Measurements from ENCODE around the gene WFIKKN1.

DNA sequence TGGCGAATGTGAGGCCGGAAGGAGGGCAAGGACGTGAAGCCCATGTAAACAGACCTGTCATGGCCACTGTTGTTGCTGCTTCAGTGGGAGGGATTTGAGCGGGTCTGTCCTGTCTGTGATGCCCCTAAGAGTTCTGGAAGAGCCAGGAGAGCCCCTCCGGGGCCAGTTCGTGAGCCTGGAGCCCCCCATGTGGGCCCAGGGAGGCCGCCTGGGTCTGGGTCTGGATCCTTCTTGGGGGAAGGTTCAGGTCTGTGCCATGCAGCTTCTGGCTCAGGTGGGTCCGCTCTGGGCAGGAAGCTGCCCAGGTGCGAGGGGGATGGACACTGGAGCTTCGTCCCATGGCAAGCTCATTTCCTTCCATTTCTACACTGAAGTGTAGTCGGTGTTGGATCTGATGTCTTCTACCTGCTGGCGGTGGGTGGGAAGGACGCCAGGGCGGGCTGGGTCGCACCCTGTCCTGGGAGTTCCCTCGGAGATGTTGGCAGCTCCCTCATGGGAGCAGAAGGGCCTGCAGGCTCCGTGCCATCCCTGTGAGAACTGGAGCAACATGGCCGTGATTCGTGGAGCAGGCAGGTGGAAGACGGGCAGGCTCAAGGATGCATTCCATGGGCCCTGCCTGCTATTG, 11.2 kb upstream of the WFIKKN1 start:
- no peak for TF ChIP-seq POLR2A (IDR thresholded peaks at IDR 0.05)
- TF ChIP-seq, protein P1, sequence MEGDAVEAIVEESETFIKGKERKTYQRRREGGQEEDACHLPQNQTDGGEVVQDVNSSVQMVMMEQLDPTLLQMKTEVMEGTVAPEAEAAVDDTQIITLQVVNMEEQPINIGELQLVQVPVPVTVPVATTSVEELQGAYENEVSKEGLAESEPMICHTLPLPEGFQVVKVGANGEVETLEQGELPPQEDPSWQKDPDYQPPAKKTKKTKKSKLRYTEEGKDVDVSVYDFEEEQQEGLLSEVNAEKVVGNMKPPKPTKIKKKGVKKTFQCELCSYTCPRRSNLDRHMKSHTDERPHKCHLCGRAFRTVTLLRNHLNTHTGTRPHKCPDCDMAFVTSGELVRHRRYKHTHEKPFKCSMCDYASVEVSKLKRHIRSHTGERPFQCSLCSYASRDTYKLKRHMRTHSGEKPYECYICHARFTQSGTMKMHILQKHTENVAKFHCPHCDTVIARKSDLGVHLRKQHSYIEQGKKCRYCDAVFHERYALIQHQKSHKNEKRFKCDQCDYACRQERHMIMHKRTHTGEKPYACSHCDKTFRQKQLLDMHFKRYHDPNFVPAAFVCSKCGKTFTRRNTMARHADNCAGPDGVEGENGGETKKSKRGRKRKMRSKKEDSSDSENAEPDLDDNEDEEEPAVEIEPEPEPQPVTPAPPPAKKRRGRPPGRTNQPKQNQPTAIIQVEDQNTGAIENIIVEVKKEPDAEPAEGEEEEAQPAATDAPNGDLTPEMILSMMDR (IDR thresholded peaks at IDR 0.05) = no peak
